Natural killer cell (primary cell): ENCODE measurements around the gene PCDH1. TPM values are rescaled to one million over a fixed set of nuclear protein-coding genes. Genes with fewer than 3 reads are reported as not detected.
A peak's percentile ranks its signal among the peaks of the same experiment; 100 is the strongest.

Experiments
- ATAC-seq, 3 donors: fragments of 150-1000 bp in 2 of 3; fragments of 200-7000 bp in 1 of 3; cut with Tn5 transposase; 1 replicate in 1 of 3; 2 replicates in 2 of 3; pipeline ENCODE4 v1.10.0; 2021; ENCODE audit warnings: mild to moderate bottlenecking in 2 of 3, moderate library complexity in 2 of 3
- DNase-seq, 2 donors: peaks; one replicate each; pipeline versions ENCODE4 v3.0.0 to v3.0.0-alpha.2; 2013 to 2021; ENCODE audit warnings: mixed read lengths in 1 of 2
- H3K27ac ChIP-seq: one replicate; pipeline ENCODE4 v1.5.1; 2013; ENCODE audit warnings: mild to moderate bottlenecking, low read length
- H3K27me3 ChIP-seq: one replicate; pipeline ENCODE4 v1.6.1; 2013; ENCODE audit warnings: low read length; ENCODE audit not compliant: control insufficient read depth, insufficient read depth
- H3K36me3 ChIP-seq: one replicate; pipeline ENCODE4 v1.6.1; 2013; ENCODE audit warnings: low read length; ENCODE audit not compliant: control insufficient read depth, insufficient read depth
- H3K4me1 ChIP-seq: one replicate; pipeline ENCODE4 v1.6.1; 2013; ENCODE audit warnings: low read length; ENCODE audit not compliant: control insufficient read depth, insufficient read depth
- H3K4me3 ChIP-seq: one replicate; pipeline ENCODE4 v1.5.1; 2013; ENCODE audit warnings: low read length
- H3K9me3 ChIP-seq: one replicate; pipeline ENCODE4 v1.6.1; 2013; ENCODE audit warnings: low read length; ENCODE audit not compliant: control insufficient read depth, insufficient read depth
- H3K27ac Mint-ChIP-seq, 2 donors: one replicate each; pipeline ENCODE4 v1.8.0; 2022; ENCODE audit warnings: mild to moderate bottlenecking in 2 of 2, mixed read lengths in 2 of 2, moderate library complexity in 1 of 2
- H3K27me3 Mint-ChIP-seq, 2 donors: one replicate each; pipeline ENCODE4 v1.8.0; 2022; ENCODE audit warnings: low read depth in 2 of 2, mixed read lengths in 2 of 2
- H3K36me3 Mint-ChIP-seq: one replicate; pipeline ENCODE4 v1.8.0; 2022; ENCODE audit warnings: mixed read lengths
- H3K4me1 Mint-ChIP-seq, 2 donors: one replicate each; pipeline ENCODE4 v1.8.0; 2022; ENCODE audit warnings: mixed read lengths in 2 of 2
- H3K4me3 Mint-ChIP-seq: one replicate; pipeline ENCODE4 v1.8.0; 2022; ENCODE audit warnings: mild to moderate bottlenecking, moderate library complexity, mixed read lengths
- H3K9me3 Mint-ChIP-seq, 2 donors: one replicate each; pipeline ENCODE4 v1.8.0; 2022; ENCODE audit warnings: mixed read lengths in 2 of 2
- CTCF ChIP-seq: fragments of 200-600 bp; IDR thresholded peaks from one replicate; pipeline ENCODE4 v1.8.0; 2022; ENCODE audit warnings: antibody characterized with exemption
- WGBS: methylation state at CpG from one replicate; pipeline ENCODE4 v1.1.7; 2013; ENCODE audit warnings: missing lambda C conversion rate; ENCODE audit not compliant: insufficient coverage; 5-methylcytosine and 5-hydroxymethylcytosine counted together
- intact Hi-C: fragments of 100-400 bp; cut with micrococcal nuclease; formaldehyde crosslinking; loops from one replicate; pipeline ENCODE4 v1.14.2; 2022
- total RNA-seq, 4 donors: library from RNA; stranded (reverse); fragments of 120-200 nt in 1 of 4; gene quantifications; one replicate each; pipeline versions ENCODE4 v1.2.3 to v1.2.4, GENCODE V29; 2013 to 2022

Gene PCDH1
- total RNA-seq, 3 donors from 2014 or later (not counting 1 experiment from before 2014, with no cell fraction given) = 19.2 to 39.2 (median 32.1) TPM

GRCh38 chr5:141850244-141850768 is 27.9 kb downstream of the PCDH1 start:
- peak in 1 of 2 donors; percentile 72 for DNase-seq

GRCh38 chr5:141849415-141850243 is 28.6 kb downstream of the PCDH1 start:
- H3K9me3 Mint-ChIP-seq = no peaks in the 10 kb centered on the region
- Histone ChIP-seq H3K4me3 (peak overlapping the region; percentile 89), H3K27ac (peak overlapping the region; percentile 78), H3K9me3 (no peaks in the 10 kb centered on the region), H3K36me3 (no peaks in the 10 kb centered on the region), H3K4me1 (peaks cover 16% of the 10 kb centered on the region), H3K27me3 (no peaks in the 10 kb centered on the region)
- DNase-seq (peak; percentile 60 to 84), ATAC-seq (peak; percentile 81 to 85 (median 84))
- WGBS = under 1% methylated on average over 72 of the region's 73 CpGs
- H3K36me3 Mint-ChIP-seq = no peaks in the 10 kb centered on the region
- H3K27ac Mint-ChIP-seq = peak overlapping the region; percentile 78 to 82
- intact Hi-C loops = loop anchor here (2.0 kb wide), 2 partner anchors 27 to 73 kb away; partner anchors contain the start of gene DELE1
- peak overlapping the region; percentile 91 for H3K4me3 Mint-ChIP-seq
- no peaks in the 10 kb centered on the region for H3K27me3 Mint-ChIP-seq
- TF ChIP-seq CTCF = no peak
- peaks cover 5 to 18% of the 10 kb centered on the region in 2 donors for H3K4me1 Mint-ChIP-seq

More at GRCh38 chr5:141850244-141850768, 27.9 kb downstream of the PCDH1 start:
- H3K27ac ChIP-seq = peak overlapping the region; percentile 78
- intact Hi-C loops = no loop called here
- H3K9me3 Mint-ChIP-seq = no peaks in the 10 kb centered on the region
- H3K4me1 ChIP-seq = peaks cover 16% of the 10 kb centered on the region
- peak overlapping the region; percentile 89 for H3K4me3 ChIP-seq
- H3K36me3 ChIP-seq = no peaks in the 10 kb centered on the region
- peak overlapping the region; percentile 78 to 82 for H3K27ac Mint-ChIP-seq
- no peaks in the 10 kb centered on the region for H3K9me3 ChIP-seq
- peak; percentile 21 to 37 (median 26) for ATAC-seq
- H3K36me3 Mint-ChIP-seq = no peaks in the 10 kb centered on the region
- peak overlapping the region; percentile 91 for H3K4me3 Mint-ChIP-seq
- H3K4me1 Mint-ChIP-seq = peaks cover 5 to 18% of the 10 kb centered on the region in 2 donors
- H3K27me3 Mint-ChIP-seq = no peaks in the 10 kb centered on the region
- TF ChIP-seq CTCF = no peak
- H3K27me3 ChIP-seq = no peaks in the 10 kb centered on the region
- 2% methylated on average over 20 of the region's 36 CpGs for WGBS

- 11% methylated on average over 18 of the region's 19 CpGs for WGBS
- Mint-ChIP-seq H3K4me1 (peaks cover 5 to 18% of the 10 kb centered on the region in 2 donors), H3K27ac (peak overlapping the region; percentile 78 to 82), H3K36me3 (no peaks in the 10 kb centered on the region), H3K9me3 (no peaks in the 10 kb centered on the region), H3K4me3 (peak overlapping the region; percentile 91), H3K27me3 (no peaks in the 10 kb centered on the region)
- intact Hi-C loops = loop anchor here (2.0 kb wide), 2 partner anchors 28 to 74 kb away; partner anchors contain the start of gene DELE1
- no peak for DNase-seq
- ATAC-seq = peak; percentile 14 to 35 (median 32)
- Histone ChIP-seq H3K9me3 (no peaks in the 10 kb centered on the region), H3K27ac (peak overlapping the region; percentile 78), H3K4me1 (peaks cover 16% of the 10 kb centered on the region), H3K4me3 (peak overlapping the region; percentile 89), H3K27me3 (no peaks in the 10 kb centered on the region), H3K36me3 (no peaks in the 10 kb centered on the region)
- TF ChIP-seq CTCF = no peak
Measured at GRCh38 chr5:141848744-141849414, 29.3 kb downstream of the PCDH1 start.
